HG03469 (cell line): ENCODE data around the gene WWP2.

ENCODE experiments used
- ATAC-seq: cut with Tn5 transposase; IDR thresholded peaks from one replicate; pipeline ENCODE4 v1.9.1; 2021; ENCODE audit warnings: mild to moderate bottlenecking, moderate library complexity, moderate number of reproducible peaks; ENCODE audit not compliant: unreplicated experiment

WWP2 gene

DNA sequence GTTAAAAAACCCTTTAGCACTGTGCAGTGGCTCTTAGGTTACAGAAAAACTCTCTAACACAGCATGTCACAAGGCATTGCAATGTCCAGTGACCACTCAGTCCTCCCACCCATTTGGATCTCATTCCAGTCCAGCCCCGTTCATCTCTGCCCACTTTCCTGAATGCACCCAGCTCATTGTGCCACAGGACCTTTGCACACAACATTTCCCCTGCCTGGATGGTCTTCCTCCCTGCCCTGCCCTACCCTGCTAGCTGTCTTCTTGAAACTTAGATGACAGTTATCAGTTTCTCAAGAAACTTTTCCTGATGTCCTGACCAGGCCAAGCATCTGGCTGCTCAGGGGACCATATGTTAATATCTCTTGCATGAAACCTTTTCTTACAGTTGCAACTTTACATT lies 67.2 kb downstream of the WWP2 start:
- ATAC-seq, result no peak

DNA sequence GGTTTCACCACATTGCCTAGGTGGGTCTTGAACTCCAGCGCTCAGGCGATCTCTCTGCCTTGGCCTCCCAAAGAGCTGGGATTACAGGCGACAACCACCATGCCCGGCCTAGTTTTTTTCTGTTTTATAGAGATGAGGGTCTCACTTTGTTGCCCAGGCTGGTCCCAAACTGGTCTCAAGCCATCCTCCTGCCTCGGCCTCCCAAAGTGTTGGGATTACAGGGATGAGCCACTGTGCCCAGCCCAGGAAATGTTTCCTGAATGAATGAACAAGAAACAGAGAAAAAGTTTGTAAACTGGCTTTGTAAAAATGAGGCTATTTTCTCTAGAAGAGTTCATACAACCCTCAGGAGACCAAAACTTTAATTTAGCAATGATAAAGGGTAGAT lies 68.0 kb downstream of the WWP2 start:
- ATAC-seq, result no peak

GRCh38 chr16:69830534-69831211 lies 68.5 kb downstream of the WWP2 start:
- ATAC-seq, result no peak

DNA sequence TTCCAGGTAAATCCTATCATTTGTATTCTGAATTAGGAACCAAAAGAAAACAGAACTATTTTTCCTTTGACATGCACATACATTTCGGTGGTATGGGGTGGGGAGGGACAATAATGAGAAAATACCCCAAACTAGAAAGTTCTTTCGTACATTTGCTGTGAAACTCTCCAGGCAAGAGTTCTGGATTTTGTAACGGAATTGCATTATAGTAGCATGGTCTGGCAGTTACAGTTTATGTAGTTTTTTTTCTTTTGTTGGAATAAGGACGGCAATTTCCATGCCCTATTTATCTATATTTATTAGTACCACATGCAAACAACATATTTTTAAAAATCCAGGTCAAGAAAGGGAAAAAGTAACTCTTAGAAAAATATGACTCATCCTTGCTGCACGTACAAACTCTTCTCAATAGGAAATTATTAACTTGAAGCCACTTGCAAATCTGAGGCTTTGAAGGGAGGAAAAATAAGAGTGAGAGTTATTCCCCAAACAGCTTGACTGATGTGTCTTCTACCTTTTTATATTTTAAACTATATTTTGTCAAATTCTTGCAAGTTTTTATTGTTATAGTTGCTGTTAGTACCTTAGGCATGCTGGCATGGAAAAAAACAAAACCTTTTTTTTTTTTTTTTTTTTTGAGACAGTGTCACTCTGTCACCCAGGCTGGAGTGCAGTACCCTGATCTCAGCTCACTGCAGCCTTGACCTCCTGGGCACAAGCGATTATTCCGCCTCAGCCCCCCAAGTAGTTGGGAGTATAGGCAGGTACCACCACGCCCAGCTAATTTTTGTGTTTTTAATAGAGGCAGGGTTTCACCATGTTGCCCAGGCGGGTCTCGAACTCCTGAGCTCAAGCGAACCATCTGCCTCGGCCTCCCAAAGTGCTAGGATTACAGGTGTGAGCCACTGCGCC lies 69.3 kb downstream of the WWP2 start:
- ATAC-seq, result no peak

DNA sequence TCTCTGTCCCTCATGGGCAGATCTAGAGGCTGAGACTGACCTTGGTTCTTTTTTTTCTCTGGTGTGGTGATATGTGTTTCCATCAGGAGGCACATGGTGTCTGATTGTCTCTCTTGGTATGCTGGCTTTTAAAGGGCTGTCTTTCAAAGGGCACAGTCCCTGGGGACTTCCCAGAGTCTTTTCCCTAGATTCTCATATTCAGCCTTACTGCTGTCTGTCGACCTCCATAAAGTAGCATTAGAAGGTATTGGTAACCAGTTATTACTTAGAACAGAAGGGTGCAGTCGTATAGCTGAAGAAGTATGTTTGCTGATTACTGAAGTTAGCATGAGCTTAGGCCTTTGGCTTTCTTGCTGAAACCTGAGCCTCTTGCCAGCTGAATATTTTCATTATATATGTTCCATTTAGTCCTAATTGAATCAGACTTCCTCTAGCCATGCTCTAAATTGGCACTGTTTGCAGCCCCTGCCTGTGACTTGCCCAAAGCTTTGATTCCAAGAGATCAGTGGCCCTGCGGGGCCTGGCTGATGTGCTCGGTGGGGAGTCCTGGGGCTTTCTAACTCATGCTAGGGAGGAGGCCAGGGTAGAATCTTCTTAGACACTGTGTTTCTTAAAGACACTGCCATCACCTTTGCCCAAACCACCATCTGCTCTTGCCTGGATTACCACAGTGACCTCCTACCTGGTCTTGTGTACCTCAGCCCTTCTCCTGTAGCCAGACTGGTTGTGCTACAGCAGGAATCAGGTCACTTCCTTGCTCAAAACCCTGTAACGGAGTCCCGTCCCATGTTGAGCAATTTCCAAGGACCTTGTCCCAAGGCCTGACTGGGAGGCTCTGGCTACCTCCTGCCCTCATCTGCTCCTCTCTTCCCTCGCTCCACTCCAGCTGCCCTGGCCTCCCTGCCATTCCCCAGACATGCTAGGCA lies 71.5 kb downstream of the WWP2 start:
- ATAC-seq, result no peak

GRCh38 chr16:69834807-69835466 lies 72.8 kb downstream of the WWP2 start:
- ATAC-seq, result no peak

DNA sequence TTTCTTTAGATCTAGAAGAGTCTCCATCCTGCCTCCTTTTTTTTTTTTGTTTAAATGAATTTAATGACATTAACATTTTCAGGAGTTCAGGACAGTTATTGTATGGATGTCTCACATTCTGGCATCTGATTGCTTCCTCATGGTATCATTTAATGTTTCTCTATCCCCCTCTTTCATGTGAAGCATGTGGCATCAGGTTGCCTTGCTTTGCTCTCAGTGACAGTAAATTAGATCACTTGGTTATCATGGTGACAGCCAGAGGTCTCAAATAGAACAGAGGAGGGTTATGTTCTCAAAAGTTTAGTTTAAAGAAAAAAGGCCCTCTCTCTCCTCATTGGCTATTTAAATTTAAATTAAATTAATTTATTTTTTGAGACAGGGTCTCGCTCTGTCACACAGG lies 74.1 kb downstream of the WWP2 start:
- ATAC-seq, result no peak

GRCh38 chr16:69837380-69837779 lies 75.2 kb downstream of the WWP2 start:
- no peak for ATAC-seq

DNA sequence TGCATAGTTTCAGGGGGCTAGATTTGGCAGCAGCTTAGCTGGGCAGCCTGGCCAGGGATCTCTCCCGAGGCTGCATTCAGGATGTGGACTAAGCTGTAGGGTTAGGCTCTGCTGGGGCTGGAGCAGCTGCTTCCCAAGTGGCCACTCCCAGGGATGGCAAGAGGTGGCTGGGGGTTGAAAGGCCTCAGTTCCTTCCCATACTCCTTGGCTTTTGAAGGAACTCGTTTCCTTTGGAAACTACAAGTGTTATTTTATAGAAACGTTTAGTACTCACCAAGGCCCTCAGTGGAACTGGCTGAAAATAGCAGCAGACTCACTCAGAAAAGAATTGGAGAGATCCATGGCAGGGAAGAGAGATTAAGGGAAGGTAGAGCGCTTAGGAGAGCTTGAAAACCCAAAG lies 76.4 kb downstream of the WWP2 start:
- no peak for ATAC-seq

- ATAC-seq, result no peak
These were observed 77.1 kb downstream of the WWP2 start for GRCh38 chr16:69839240-69839688.

DNA sequence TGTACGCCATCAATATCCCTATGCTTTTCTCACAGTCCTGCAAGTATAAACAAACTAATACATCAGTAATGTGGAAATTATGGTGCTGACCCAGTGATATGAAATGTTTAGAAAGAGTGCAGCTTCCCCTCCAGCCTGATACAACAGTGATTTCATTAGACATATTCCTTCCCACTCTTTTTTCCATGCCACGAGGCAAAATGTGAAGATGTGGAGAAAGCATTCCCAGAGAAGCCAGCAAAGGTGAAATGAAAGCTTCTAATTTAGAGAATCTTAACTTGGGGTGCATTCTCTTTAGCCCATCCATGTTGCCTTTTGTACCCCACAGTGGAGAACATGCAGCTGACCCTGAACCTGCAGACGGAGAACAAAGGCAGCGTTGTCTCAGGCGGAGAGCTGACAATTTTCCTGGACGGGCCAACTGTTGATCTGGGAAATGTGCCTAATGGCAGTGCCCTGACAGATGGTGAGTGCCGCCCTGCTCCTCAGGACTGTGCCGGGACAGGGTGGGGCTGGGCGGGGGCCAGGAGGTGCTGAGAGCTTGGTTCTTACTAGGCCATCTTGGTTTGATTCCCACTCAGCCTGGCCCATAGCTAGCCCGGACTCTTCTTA lies 77.8 kb downstream of the WWP2 start:
- no peak for ATAC-seq

GRCh38 chr16:69840975-69841374 lies 78.8 kb downstream of the WWP2 start:
- no peak for ATAC-seq

DNA sequence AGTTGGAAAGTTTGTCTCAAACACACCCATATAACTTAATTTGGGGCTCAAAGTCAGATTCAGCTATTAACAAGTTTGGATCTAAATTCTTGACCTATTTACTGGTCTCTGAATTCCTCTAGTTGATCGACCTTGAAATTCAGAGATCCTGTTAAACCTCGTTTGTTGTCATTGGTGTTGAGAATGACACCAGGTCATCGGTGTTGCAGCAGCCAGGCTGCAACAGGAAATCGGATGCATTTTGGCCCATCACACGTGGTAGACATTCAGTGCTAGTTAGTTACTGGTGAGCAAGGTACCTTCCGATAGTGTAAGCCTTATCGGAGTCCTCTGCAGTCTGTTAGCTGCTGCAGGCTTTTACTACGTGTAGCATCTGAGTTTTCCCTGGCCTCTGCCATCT lies 82.3 kb downstream of the WWP2 start:
- no peak for ATAC-seq

GRCh38 chr16:69845181-69845580 lies 83.0 kb downstream of the WWP2 start:
- no peak for ATAC-seq

- ATAC-seq, result no peak
These were observed 85.5 kb downstream of the WWP2 start for GRCh38 chr16:69847643-69848042.

GRCh38 chr16:69848637-69849545 lies 86.8 kb downstream of the WWP2 start:
- ATAC-seq, result no peak

- no peak for ATAC-seq
These were observed 89.5 kb downstream of the WWP2 start for GRCh38 chr16:69851491-69852240.

DNA sequence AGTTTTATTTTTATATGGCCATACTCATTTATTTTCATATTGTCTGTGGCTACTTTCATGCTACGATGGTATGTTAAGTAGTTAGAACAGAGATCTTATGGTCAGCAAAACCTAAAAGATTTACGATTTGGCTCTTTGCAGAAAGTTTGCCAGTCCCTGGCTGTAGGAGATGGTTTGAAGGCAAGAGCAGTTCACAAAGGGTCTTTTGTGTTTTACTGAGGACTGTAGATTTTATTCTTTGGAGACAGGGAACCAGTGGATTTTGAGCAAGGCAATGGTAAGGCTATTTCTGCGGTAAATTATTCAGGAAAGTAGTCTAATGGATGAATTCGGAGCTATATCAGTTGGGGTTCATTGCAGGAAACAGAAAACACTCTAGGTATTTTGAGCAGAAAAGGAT lies 90.7 kb downstream of the WWP2 start:
- ATAC-seq, result no peak
